H1 (cell line): Measurements from ENCODE around the gene LHFPL2. TPM values are rescaled to one million over a fixed set of nuclear protein-coding genes. Genes with fewer than 3 reads are reported as not detected.

ENCODE experiments used
- CTCF ChIA-PET: fragments of 300-600 bp; sonication (Branson Sonifier 250); formaldehyde crosslinking; loops from one replicate; lab custom pipeline; 2021; ENCODE audit not compliant: partially characterized antibody; lab: Charles Lee
- POLR2A ChIA-PET: fragments of 300-600 bp; sonication (Branson Sonifier 250); formaldehyde crosslinking; loops from one replicate; lab custom pipeline; 2021; ENCODE audit warnings: inconsistent platforms; ENCODE audit not compliant: partially characterized antibody; lab: Charles Lee
- DNase-seq, 2 experiments: peaks; one replicate each; pipeline versions ENCODE4 v3.0.0 to v3.0.0-alpha.2; 2010 to 2022; ENCODE audit warnings: low spot score in 2 of 2, low read depth in 1 of 2, mixed read lengths in 1 of 2
- FAIRE-seq: peaks from 2 replicates; lab custom pipeline; 2011; peaks lifted over from hg19 to GRCh38; lab: Jason Lieb, UNC
- H2AFZ ChIP-seq: 2 replicates; pipeline ENCODE4 v1.8.1; 2012; ENCODE audit warnings: low read length, inconsistent platforms
- H2AK5ac ChIP-seq: 2 replicates; pipeline ENCODE4 v1.6.1; 2013; ENCODE audit warnings: low read depth, low read length
- H2BK120ac ChIP-seq: replicated peaks from 2 replicates; pipeline ENCODE3; 2013; ENCODE audit warnings: low read depth, low read length, inconsistent platforms
- H2BK12ac ChIP-seq: 2 replicates; pipeline ENCODE4 v1.6.1; 2013; ENCODE audit warnings: low read depth, low read length
- H2BK15ac ChIP-seq: 2 replicates; pipeline ENCODE4 v1.6.1; 2013; ENCODE audit warnings: low read length
- H2BK20ac ChIP-seq: 2 replicates; pipeline ENCODE4 v1.6.1; 2013; ENCODE audit warnings: low read length
- H2BK5ac ChIP-seq: 2 replicates; pipeline ENCODE4 v1.6.1; 2013; ENCODE audit warnings: low read depth, low read length
- H3K14ac ChIP-seq: 2 replicates; pipeline ENCODE4 v1.6.1; 2013; ENCODE audit warnings: inconsistent platforms; ENCODE audit not compliant: insufficient read length
- H3K18ac ChIP-seq: 2 replicates; pipeline ENCODE4 v1.6.1; 2013; ENCODE audit warnings: low read length; ENCODE audit errors: extremely low read depth
- H3K23ac ChIP-seq: 2 replicates; pipeline ENCODE4 v1.6.1; 2013; ENCODE audit warnings: inconsistent platforms; ENCODE audit not compliant: insufficient read length
- H3K23me2 ChIP-seq: 2 replicates; pipeline ENCODE4 v1.6.1; 2013; ENCODE audit warnings: low read depth, low read length
- H3K27ac ChIP-seq: 2 replicates; pipeline ENCODE4 v1.6.1; 2011; ENCODE audit warnings: low read depth, low read length, inconsistent platforms
- H3K27me3 ChIP-seq, 4 experiments: replicated peaks in 1 of 4; 1 replicate in 1 of 4; 2 replicates in 3 of 4; pipeline versions ENCODE4 v1.6.1 to v1.8.1; 2011 to 2013; ENCODE audit warnings: low read length in 3 of 4, mild to moderate bottlenecking in 3 of 4, inconsistent platforms in 2 of 4, mixed read lengths in 2 of 4, moderate library complexity in 1 of 4; ENCODE audit not compliant: control insufficient read depth in 3 of 4, insufficient read depth in 3 of 4; ENCODE audit errors: extremely low read depth in 1 of 4
- H3K36me3 ChIP-seq, 4 experiments: 2 replicates each; pipeline versions ENCODE4 v1.6.1 to v1.8.1; 2011 to 2013; ENCODE audit warnings: mild to moderate bottlenecking in 4 of 4, low read length in 3 of 4, moderate library complexity in 2 of 4, control low read depth in 1 of 4, inconsistent platforms in 1 of 4; ENCODE audit not compliant: insufficient read depth in 4 of 4, control insufficient read depth in 2 of 4
- H3K4ac ChIP-seq: replicated peaks from 2 replicates; pipeline ENCODE3; 2013; ENCODE audit warnings: low read length, low read depth, mixed read lengths, inconsistent platforms; ENCODE audit not compliant: insufficient read length
- H3K4me1 ChIP-seq, 4 experiments: replicated peaks in 1 of 4; 1 replicate in 1 of 4; 2 replicates in 3 of 4; pipeline versions ENCODE4 v1.6.1 to v1.8.1; 2011 to 2013; ENCODE audit warnings: low read length in 3 of 4, inconsistent platforms in 2 of 4, mixed read lengths in 1 of 4; ENCODE audit not compliant: insufficient read depth in 4 of 4, control insufficient read depth in 3 of 4
- H3K4me2 ChIP-seq, 2 experiments: 2 replicates each; pipeline versions ENCODE4 v1.6.1 to v1.8.1; 2011 to 2013; ENCODE audit warnings: low read depth in 2 of 2, low read length in 2 of 2, control low read depth in 1 of 2, inconsistent platforms in 1 of 2, mild to moderate bottlenecking in 1 of 2; ENCODE audit not compliant: insufficient read depth in 1 of 2
- H3K4me3 ChIP-seq, 4 experiments: fragments of 200-600, 300-600 bp in 1 of 4; sonication (generic), shearing (Covaris generic), sonication (Bioruptor Twin) in 1 of 4; 2 replicates each; pipeline versions ENCODE4 v1.5.1 to v1.8.1; 2011 to 2016; ENCODE audit warnings: low read length in 4 of 4, low read depth in 3 of 4, control low read depth in 2 of 4, inconsistent platforms in 2 of 4, mild to moderate bottlenecking in 2 of 4, mixed read lengths in 1 of 4, moderate library complexity in 1 of 4; ENCODE audit not compliant: insufficient read depth in 2 of 4; ENCODE audit errors: extremely low read depth in 1 of 4
- H3K56ac ChIP-seq: replicated peaks from 2 replicates; pipeline ENCODE3; 2013; ENCODE audit warnings: low read depth, mild to moderate bottlenecking, mixed read lengths, low read length, inconsistent platforms; ENCODE audit not compliant: insufficient read length
- H3K79me1 ChIP-seq: 2 replicates; pipeline ENCODE4 v1.6.1; 2013; ENCODE audit warnings: low read depth, low read length, control low read depth
- H3K79me2 ChIP-seq, 2 experiments: 2 replicates each; pipeline versions ENCODE4 v1.6.1 to v1.8.1; 2012 to 2013; ENCODE audit warnings: low read length in 2 of 2, mild to moderate bottlenecking in 2 of 2, inconsistent platforms in 1 of 2; ENCODE audit not compliant: insufficient read depth in 2 of 2, control insufficient read depth in 1 of 2
- H3K9ac ChIP-seq, 4 experiments: replicated peaks in 1 of 4; 1 replicate in 1 of 4; 2 replicates in 3 of 4; pipeline versions ENCODE4 v1.6.1 to v1.8.1; 2011 to 2013; ENCODE audit warnings: low read depth in 3 of 4, low read length in 3 of 4, control low read depth in 2 of 4, mild to moderate bottlenecking in 2 of 4, moderate library complexity in 2 of 4, inconsistent platforms in 1 of 4; ENCODE audit errors: extremely low read depth in 1 of 4
- H3K9me3 ChIP-seq, 2 experiments: 2 replicates each; pipeline versions ENCODE4 v1.6.1 to v1.8.1; 2012 to 2013; ENCODE audit warnings: mild to moderate bottlenecking in 2 of 2, moderate library complexity in 2 of 2, control low read depth in 1 of 2, inconsistent platforms in 1 of 2, low read depth in 1 of 2, low read length in 1 of 2, mixed read lengths in 1 of 2; ENCODE audit not compliant: insufficient read depth in 2 of 2
- H4K20me1 ChIP-seq, 2 experiments: replicated peaks in 1 of 2; 2 replicates each; pipeline versions ENCODE3 to v1.8.1; 2011 to 2013; ENCODE audit warnings: inconsistent platforms in 2 of 2, low read length in 2 of 2, mild to moderate bottlenecking in 1 of 2; ENCODE audit not compliant: insufficient read depth in 2 of 2, control insufficient read depth in 1 of 2
- H4K5ac ChIP-seq: 2 replicates; pipeline ENCODE4 v1.6.1; 2013; ENCODE audit warnings: low read length, low read depth, mixed read lengths, inconsistent platforms; ENCODE audit not compliant: insufficient read length
- H4K8ac ChIP-seq: 2 replicates; pipeline ENCODE4 v1.8.0; 2013; ENCODE audit warnings: mild to moderate bottlenecking, moderate library complexity, low read length, inconsistent platforms; ENCODE audit not compliant: insufficient read depth; ENCODE audit errors: extremely low read depth
- H4K91ac ChIP-seq: replicated peaks from 2 replicates; pipeline ENCODE3; 2013; ENCODE audit warnings: low read length, mixed read lengths, inconsistent platforms; ENCODE audit not compliant: insufficient read length
- BACH1 ChIP-seq: IDR thresholded peaks from 2 replicates; pipeline ENCODE4 v1.6.1; 2012; ENCODE audit warnings: low read length, improper control_type of control experiment
- GABPA ChIP-seq: IDR thresholded peaks from 2 replicates; pipeline ENCODE4 v1.6.1; 2011; ENCODE audit warnings: mild to moderate bottlenecking, low read length, moderate library complexity, borderline replicate concordance; ENCODE audit not compliant: insufficient read depth
- KDM1A ChIP-seq: fragments of 200-600, 300-600 bp; sonication (generic); IDR thresholded peaks from 2 replicates; pipeline ENCODE4 v1.7.1; 2016; ENCODE audit warnings: mild to moderate bottlenecking, low read length, borderline replicate concordance
- POLR2A ChIP-seq, 2 experiments: IDR thresholded peaks; 1 replicate in 1 of 2; 2 replicates in 1 of 2; pipeline ENCODE4 v1.6.1; 2011; ENCODE audit warnings: low read depth in 2 of 2, low read length in 2 of 2, mild to moderate bottlenecking in 2 of 2; ENCODE audit errors: control extremely low read depth in 1 of 2
- RXRA ChIP-seq: IDR thresholded peaks from 2 replicates; pipeline ENCODE4 v1.6.1; 2011; ENCODE audit warnings: low read depth, mild to moderate bottlenecking, low read length, moderate library complexity; ENCODE audit not compliant: insufficient read depth
- SIX5 ChIP-seq: IDR thresholded peaks from 2 replicates; pipeline ENCODE4 v1.6.1; 2011; ENCODE audit warnings: mild to moderate bottlenecking, low read depth, low read length
- SP4 ChIP-seq: IDR thresholded peaks from 2 replicates; pipeline ENCODE4 v1.6.1; 2012; ENCODE audit warnings: low read length, inconsistent platforms
- polyA plus RNA-seq, 7 experiments: library from polyadenylated mRNA; depleted of rRNA in 3 of 7; stranded (reverse) in 5 of 7; unstranded in 2 of 7; fragments of >200 nt in 5 of 7; fragments of 200-250 nt in 2 of 7; gene quantifications; 1 replicate in 5 of 7; 2 replicates in 1 of 7; 4 replicates in 1 of 7; pipeline versions ENCODE4 v1.2.1 to v1.2.3, GENCODE V29; 2011 to 2013; ENCODE audit warnings: missing spikeins in 2 of 7, mixed read lengths in 2 of 7
- total RNA-seq: library from RNA; stranded (reverse); fragmentation: NEBNext Ultra II Directional; extraction: Animal tissue kit (Norgen Biotek cat#: 25700); gene quantifications from 2 replicates; pipeline ENCODE4 v1.2.1, GENCODE V29; 2021
- TF ChIP-seq, protein P1 (sequence below): IDR thresholded peaks from 2 replicates; pipeline ENCODE4 v1.6.1; 2012; ENCODE audit warnings: inconsistent platforms

Gene LHFPL2
- total and polyA plus RNA-seq, 2 of the 8 experiments (the other 6 are each of a cell fraction or from before 2014, with no cell fraction given): 9.6 to 43.0 TPM

DNA sequence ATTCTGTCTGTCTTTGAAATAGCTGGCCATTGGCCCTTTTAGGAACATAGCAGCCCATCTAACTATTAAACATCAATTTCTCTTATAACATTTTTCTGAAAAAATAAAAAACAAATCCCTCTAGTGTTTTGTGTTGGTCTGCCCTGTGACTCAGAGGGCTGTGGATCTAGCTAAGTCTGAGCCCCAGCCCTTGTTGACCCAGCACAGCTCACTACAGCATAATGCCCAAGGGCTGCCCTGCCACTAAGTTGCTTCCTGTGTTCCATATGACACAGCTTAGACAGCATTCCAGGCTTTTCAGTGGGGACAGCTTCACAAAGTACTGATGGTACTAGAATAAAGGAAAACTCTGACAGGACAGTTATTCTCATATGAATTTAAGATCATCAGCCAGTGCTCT, 152.2 kb downstream of the LHFPL2 start:
- H2BK15ac ChIP-seq: no peak overlapping the region
- TF ChIP-seq KDM1A: no peak
- no peak for TF ChIP-seq RXRA
- TF ChIP-seq POLR2A (IDR thresholded peaks at IDR 0.05; ENCODE audit: control extremely low read depth in 1 of 2, low read depth in 2 of 2, low read length in 2 of 2): no peak
- TF ChIP-seq SIX5: no peak
- TF ChIP-seq, protein P1, sequence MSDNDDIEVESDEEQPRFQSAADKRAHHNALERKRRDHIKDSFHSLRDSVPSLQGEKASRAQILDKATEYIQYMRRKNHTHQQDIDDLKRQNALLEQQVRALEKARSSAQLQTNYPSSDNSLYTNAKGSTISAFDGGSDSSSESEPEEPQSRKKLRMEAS: no peak
- TF ChIP-seq GABPA: no peak
- TF ChIP-seq BACH1: no peak
- TF ChIP-seq SP4: no peak
- TF ChIP-seq, all 59 proteins: peak for 0
- H2AFZ ChIP-seq: no peak overlapping the region
- peak overlapping the region; percentile 16 for H3K4ac ChIP-seq
- H4K5ac ChIP-seq: no peak overlapping the region
- H3K4me1 ChIP-seq: peaks cover 10 to 23% (median 16%) of the 10 kb centered on the region in 4 experiments
- no peak overlapping the region; the same call in 1 of the 2 replicates for H2AK5ac ChIP-seq
- H3K4me2 ChIP-seq: peak overlapping the region; percentile 26 to 48; a peak in 2 of 4 replicates
- peak overlapping the region; percentile 16 for H2BK120ac ChIP-seq
- no peak overlapping the region; the same call in 1 of the 2 replicates for H2BK20ac ChIP-seq
- FAIRE-seq (no peak), DNase-seq (no peak)
- H3K14ac ChIP-seq: no peak overlapping the region
- ChIA-PET POLR2A (interaction anchor here (0.6 to 2.0 kb wide), 3 partner anchors 9 to 433 kb away, joined by 3 to 7 read pairs (median 4); no protein-coding TSS in a partner anchor), CTCF (interaction anchor here (1.0 to 1.8 kb wide), 6 partner anchors 9 to 175 kb away, joined by 3 to 10 read pairs (median 4); no protein-coding TSS in a partner anchor)
- H3K9ac ChIP-seq: peak overlapping the region in 1 of 4 experiments; percentile 13; a peak in 1 of 7 replicates
- peak overlapping the region in 1 of 4 experiments; percentile 13; a peak in 1 of 8 replicates for H3K4me3 ChIP-seq
- H3K23me2 ChIP-seq: no peaks in the 10 kb centered on the region; the same call in 1 of the 2 replicates
- peaks cover 20% of the 10 kb centered on the region for H3K79me1 ChIP-seq
- no peak overlapping the region for H3K56ac ChIP-seq
- no peak overlapping the region for H3K27ac ChIP-seq
- H4K91ac ChIP-seq: peak overlapping the region; percentile 53
- H2BK12ac ChIP-seq: peak overlapping the region; percentile 61; the same call in 1 of the 2 replicates
- H3K18ac ChIP-seq: no peak overlapping the region
- H3K36me3 ChIP-seq: no peaks in the 10 kb centered on the region
- no peaks in the 10 kb centered on the region for H3K9me3 ChIP-seq
- H3K79me2 ChIP-seq: peaks cover 4 to 61% of the 10 kb centered on the region in 2 experiments
- H4K8ac ChIP-seq: no peak overlapping the region
- peaks cover 1 to 4% of the 10 kb centered on the region in 2 experiments for H4K20me1 ChIP-seq
- no peaks in the 10 kb centered on the region; a peak in 1 of 7 replicates for H3K27me3 ChIP-seq
- no peak overlapping the region for H3K23ac ChIP-seq
- H2BK5ac ChIP-seq: peak overlapping the region; percentile 5; the same call in 1 of the 2 replicates
